Bronchial epithelial cell (primary cell): ENCODE data around the gene DGCR6. TPM values are rescaled to one million over a fixed set of nuclear protein-coding genes. Genes with fewer than 3 reads are reported as not detected.

ENCODE experiments used
- DNase-seq: peaks from one replicate; pipeline ENCODE4 v3.0.0-alpha.2; 2010; ENCODE audit warnings: low read depth
- FAIRE-seq: peaks from 2 replicates; lab custom pipeline; 2011; peaks lifted over from hg19 to GRCh38; lab: Jason Lieb, UNC
- H3K27me3 ChIP-seq: 2 replicates; pipeline ENCODE4 v1.5.1; 2011; ENCODE audit warnings: low read length; ENCODE audit not compliant: control insufficient read depth, insufficient read depth
- H3K36me3 ChIP-seq: 2 replicates; pipeline ENCODE4 v1.5.1; 2011; ENCODE audit warnings: low read length; ENCODE audit not compliant: control insufficient read depth, insufficient read depth
- H3K4me3 ChIP-seq: 2 replicates; pipeline ENCODE4 v1.5.1; 2011; ENCODE audit warnings: mild to moderate bottlenecking, low read depth, low read length, control low read depth
- total RNA-seq: library from RNA; depleted of rRNA; stranded (reverse); fragments of >200 nt; gene quantifications from 2 replicates; pipeline ENCODE4 v1.2.1, GENCODE V29; 2014
- TF ChIP-seq, protein P1 (sequence below): IDR thresholded peaks from 2 replicates; pipeline ENCODE4 v1.5.1; 2011; ENCODE audit warnings: mild to moderate bottlenecking, moderate library complexity, low read length, control low read depth, inconsistent platforms; ENCODE audit not compliant: insufficient read depth, severe bottlenecking

DGCR6 gene
- total RNA-seq, 1 donor from 2014 or later, result 1.8 TPM

DNA sequence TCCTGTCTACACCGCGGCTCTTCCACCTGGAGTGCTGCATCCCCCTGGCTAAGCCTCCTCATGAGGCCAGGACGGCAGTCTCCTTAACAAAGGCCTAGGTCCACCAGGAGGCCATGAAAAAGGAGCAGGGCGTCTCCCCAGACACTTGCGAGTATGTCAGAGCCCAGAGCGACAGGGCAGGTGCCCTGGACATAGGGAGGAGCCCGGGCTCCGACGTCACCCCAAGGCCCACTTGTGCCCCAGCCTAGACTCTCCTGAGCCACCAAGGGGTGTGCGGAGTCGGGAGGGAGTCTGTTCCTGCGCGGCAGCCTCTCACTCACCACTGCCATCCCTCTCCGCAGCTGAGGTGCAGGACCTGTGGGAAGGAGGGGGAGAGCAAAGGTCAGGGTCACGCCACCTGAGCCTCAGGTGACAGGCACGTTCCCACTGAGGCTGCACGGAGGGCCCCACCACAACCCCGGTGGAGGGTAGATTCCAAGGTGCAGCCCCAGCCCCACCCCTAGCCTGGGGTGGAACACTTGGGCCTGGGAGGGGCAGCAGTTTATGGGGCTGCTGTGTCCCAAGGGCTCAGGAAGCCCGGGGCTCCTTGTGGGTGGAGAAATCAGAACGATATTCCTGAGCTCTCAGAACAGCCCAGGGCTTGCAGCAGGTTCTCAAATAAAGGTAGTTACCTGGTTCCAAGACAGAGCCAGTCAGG lies 19.4 kb downstream of the DGCR6 start:
- TF ChIP-seq, protein P1, sequence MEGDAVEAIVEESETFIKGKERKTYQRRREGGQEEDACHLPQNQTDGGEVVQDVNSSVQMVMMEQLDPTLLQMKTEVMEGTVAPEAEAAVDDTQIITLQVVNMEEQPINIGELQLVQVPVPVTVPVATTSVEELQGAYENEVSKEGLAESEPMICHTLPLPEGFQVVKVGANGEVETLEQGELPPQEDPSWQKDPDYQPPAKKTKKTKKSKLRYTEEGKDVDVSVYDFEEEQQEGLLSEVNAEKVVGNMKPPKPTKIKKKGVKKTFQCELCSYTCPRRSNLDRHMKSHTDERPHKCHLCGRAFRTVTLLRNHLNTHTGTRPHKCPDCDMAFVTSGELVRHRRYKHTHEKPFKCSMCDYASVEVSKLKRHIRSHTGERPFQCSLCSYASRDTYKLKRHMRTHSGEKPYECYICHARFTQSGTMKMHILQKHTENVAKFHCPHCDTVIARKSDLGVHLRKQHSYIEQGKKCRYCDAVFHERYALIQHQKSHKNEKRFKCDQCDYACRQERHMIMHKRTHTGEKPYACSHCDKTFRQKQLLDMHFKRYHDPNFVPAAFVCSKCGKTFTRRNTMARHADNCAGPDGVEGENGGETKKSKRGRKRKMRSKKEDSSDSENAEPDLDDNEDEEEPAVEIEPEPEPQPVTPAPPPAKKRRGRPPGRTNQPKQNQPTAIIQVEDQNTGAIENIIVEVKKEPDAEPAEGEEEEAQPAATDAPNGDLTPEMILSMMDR, result no peak
- no peak overlapping the region for H3K4me3 ChIP-seq
- no peak for DNase-seq
- H3K36me3 ChIP-seq, result no peaks in the 10 kb centered on the region
- no peaks in the 10 kb centered on the region for H3K27me3 ChIP-seq
- FAIRE-seq, result no peak

DNA sequence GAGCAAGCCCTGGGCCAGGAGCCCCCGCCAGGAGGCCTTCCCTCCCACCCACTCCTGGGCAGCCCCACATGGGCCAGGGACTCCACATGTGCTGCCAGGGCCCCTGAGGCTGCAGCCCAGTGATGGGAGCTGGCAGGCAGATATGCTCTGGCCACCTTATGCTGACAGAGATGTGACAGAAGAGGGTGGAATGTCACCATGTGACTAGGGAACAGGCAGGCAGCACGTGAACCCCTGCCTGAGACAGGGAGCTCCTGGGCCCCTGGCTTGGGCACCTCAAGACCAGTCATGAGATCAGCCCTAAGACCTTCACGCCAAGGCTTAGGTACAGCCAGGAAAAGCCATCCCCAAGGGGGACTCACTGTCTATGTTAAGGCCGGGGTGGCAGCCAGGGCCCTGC lies 20.9 kb downstream of the DGCR6 start:
- H3K4me3 ChIP-seq, result no peak overlapping the region
- no peaks in the 10 kb centered on the region for H3K27me3 ChIP-seq
- FAIRE-seq (no peak), DNase-seq (no peak)
- no peaks in the 10 kb centered on the region for H3K36me3 ChIP-seq
- TF ChIP-seq, protein P1, result no peak

DNA sequence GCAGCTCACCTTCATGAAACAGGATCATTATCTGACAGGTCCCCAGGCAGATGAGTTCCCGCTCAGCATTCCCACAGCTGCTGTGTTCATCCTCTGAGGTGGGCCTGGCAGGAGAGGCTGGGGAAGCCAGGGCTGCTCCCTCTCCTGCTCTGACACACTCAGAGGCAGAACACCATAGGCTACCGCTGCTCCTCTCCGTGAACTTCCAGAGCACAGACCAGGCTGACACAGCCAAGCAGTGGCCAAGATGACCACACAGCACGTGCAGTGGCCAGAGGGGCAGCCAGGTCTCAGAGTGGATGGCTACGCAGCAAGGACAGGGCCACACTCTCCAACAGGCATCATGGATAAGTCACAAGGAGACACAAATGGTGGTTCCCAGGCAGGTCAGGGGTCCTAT lies 21.5 kb downstream of the DGCR6 start:
- H3K4me3 ChIP-seq, result no peak overlapping the region
- TF ChIP-seq, protein P1, result no peak
- no peaks in the 10 kb centered on the region for H3K36me3 ChIP-seq
- no peak for DNase-seq
- H3K27me3 ChIP-seq, result no peaks in the 10 kb centered on the region
- FAIRE-seq, result peak; percentile 7

DNA sequence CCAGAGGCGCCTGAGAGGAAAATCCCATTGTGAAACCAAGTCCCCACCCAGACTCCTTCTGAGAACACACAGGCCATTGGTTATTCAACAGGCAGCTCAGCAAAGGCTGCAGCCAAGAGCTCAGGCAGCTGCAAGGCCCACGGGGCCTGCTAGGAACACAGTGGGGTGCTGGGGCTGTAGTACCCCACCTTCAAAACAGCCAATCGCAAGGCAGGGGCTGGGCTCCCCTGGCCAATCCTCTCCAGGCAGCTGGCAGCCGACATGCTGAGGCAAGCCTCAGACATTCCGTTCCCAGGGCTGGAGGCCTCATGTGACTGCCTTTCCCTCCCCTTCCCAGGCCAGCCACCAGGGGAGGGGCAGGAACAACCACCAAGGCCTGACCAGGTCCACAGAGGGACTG lies 23.3 kb downstream of the DGCR6 start:
- H3K27me3 ChIP-seq, result no peaks in the 10 kb centered on the region
- H3K36me3 ChIP-seq, result no peaks in the 10 kb centered on the region
- peak; percentile 83 for FAIRE-seq
- TF ChIP-seq, protein P1, result no peak
- no peak overlapping the region for H3K4me3 ChIP-seq
- DNase-seq, result no peak

DNA sequence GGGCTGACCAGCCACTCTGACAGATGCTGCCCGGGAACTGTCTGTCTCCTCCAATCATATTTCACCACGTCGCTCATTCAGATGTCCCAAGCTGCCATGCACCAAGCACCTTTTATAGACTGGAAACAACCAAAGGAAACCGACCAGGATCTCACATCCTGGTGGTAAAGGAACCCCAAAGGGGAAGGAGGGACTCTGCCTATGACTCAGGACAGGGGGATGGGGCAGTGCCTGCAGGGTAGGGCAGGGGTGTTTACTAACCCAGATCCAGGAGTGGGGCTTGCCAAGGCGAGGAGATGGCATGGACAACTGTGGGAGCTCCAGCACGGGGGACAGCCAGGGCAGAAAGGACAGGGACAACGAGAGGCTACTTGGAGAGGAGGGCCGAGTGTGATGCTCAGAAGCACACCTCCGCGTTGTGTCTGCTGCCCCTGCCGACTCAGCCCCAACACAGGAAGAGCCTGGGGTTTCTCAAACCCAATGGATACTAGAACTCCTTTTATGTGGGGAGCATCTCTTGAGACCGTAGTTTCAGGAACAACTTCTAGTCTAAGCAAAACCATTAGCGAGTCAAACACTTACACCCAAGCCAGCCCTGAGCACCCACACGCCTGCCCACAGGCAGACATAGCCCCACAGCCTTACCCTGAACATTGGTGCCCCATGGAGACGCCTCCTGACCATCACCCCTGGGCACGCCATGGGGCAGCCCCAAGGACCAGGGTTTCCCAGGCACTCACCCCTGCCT lies 26.0 kb downstream of the DGCR6 start:
- TF ChIP-seq, protein P1, result no peak
- Histone ChIP-seq H3K36me3 (no peaks in the 10 kb centered on the region), H3K4me3 (no peak overlapping the region), H3K27me3 (no peaks in the 10 kb centered on the region)
- FAIRE-seq (no peak), DNase-seq (no peak)
